Anterior cingulate cortex (tissue), 58 donors: ENCODE data around the gene KCNG2.

Experiments
- DNase-seq, 58 donors: peaks; one replicate each; lab custom pipeline; 2025; lab: John Stamatoyannopoulos, UW

KCNG2 gene

DNA sequence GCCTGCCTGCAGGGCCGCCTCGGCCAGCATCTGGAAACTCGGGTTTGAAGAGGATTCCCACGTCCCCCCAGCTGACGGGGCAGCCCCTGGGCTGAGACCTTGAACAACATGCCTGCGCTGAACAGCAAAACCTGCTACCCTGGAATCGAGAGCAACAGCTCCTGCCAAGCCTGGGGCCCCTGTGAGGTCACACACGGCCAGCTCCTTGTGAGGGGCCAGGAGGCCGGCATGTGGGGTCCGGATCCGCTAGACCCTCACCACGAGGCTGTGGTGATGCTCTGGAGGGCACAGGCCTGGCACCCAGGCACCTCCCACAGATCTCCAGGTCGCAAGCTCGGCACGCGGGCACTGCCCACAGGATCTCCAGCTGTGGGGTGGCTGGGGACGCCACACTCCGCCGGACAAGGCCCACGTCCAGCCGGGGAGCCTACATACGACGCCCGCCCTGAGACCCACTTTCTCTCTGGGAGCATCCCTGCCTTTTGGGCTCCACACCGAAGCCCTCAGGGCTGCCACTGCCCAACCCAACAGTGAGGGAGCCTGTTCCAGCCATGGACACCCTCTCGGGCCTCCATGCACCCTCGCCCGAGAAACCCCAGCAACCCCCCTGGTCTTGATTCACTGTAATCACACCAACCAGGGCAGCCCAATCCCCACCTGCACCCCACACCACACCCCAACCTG, 119.6 kb downstream of the KCNG2 start:
- no peak for DNase-seq

DNA sequence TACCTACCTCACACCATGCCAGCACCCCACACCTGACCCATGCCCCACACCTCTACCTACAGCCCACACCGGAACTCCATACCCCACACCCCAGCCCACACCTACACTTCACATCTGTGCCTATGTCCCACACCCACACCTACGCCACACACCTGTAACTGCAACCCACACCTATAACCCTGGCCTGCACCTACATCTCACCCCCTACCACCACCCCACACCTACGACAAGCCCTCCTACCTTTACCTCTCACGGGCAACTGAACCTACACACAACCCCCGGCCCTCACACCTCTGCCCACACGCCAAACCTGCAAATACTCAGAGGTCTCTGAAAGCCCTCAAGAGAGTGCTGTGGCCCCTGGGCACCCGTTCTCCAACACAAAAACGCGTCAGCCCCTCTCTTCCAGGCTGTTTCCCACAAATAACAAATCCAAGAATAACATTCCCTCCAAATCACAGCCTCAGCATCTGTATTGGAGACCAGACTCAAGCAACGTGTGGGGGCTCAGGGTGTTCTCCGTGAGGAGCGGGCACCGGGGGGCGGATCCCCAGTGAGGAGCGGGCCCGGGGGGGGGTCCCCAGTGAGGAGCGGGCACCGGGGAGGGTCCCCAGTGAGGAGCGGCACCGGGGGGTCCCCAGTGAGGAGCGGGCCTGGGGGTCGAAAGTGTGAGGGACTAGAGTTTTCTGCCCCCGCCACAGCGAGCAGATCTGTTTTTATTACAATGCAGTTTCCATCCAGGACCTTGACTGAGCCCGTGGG, 120.3 kb downstream of the KCNG2 start:
- DNase-seq: no peak

DNA sequence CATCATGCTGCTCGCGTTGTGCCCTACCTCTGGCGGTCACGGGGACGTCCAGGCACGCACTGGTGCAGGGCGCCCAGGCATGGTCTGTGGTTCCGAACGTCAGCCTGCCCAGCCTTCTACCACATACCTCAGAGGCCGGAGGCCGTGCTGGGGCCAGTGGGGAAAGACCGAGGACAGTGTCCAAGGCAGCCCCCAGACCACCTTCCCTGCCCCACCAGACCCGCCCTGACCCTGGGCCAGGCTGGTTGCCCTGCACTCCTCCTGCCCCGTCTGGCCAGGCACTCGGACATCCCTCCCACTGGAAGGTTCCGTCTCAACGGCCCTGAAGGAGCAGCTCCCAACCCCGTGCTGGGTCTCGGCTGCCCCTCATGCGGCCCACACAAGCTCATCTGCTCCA, 120.9 kb downstream of the KCNG2 start:
- DNase-seq: no peak

DNA sequence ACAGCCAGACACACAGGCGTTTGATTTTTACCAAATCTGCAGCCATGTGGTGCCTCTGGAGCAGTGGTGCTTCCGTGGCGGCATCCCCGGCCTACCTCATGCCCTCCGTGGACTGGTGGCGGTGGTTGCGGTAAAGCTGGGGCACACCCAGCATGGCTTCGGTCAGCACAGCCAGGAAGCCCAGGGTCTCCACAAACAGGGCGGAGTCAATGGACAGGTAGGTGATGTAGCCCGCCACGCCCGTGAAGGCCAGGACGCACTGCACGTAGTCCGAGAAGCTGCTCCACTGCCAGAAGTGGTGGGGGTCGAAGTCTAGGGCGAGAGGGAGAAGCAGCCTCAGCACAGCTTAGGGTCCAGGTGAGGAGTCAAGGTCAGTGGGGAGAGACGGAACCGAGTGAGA, 121.4 kb downstream of the KCNG2 start:
- no peak for DNase-seq

DNA sequence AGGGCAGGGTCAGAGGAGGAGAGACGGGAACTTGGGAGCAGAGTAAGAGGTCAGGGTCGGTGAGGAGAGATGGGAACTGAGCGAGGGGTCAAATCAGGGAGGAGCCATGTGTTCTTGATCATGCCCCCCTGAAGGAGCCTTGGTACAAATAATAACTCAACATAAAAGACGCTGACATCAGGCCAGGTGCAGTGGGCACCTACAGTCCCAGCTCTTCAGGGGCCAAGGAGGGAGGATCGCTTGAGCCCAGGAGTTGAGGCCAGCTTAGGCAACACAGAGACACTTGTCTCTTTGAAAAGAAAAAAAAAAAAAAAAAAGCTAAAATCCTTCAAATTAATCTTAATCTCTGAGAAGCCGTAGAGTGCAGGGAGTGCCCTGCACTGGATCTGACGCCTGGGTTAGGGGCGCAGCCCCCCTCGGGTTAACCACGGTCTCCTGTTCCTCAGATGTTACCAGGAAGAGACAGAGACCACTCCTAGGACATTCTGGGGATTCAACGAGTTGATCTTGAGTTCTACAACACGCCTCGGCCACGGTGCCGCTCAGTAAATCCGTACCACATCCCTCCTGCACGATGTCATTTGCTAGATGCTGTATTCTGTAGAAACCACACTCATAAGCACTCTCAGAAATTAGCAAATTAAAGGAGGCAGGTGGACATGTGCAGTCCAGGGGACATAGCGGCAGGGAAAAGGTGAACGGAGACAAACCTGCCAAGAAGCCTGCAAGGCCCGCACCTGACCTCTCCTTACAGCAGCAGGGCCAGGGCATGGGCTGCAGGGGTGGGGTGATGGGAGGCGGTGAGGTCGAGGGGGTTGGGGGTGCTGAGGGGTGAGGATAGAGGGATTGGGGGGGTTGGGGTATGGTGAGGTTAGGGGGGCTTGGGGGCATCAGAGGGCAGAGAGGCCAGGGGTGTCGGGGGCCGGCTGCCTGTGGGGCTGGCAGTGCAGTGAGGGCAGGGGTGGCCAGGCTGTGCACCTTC, 124.5 kb downstream of the KCNG2 start:
- DNase-seq: no peak

DNA sequence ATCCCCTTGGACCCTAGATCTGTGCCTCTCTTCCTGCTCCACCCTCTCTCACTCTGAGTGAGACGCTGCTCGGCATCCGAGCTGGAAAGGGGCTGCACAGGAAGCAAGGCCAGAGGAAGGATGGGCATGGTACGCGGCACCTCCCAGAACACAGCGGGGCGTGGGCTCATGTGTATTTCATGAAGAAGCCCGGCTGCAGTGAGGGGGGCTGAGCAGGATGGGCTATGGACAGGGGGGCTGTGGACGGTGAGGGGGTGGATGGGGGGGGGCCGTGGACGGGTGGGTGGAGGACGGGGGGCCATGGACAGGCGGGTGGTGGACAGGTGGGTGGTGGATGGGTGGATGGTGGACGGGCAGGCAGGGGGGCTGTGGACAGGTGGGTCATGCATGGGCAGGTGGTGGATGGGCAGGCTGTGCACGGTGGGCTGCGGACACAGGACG, 125.3 kb downstream of the KCNG2 start:
- no peak for DNase-seq

DNA sequence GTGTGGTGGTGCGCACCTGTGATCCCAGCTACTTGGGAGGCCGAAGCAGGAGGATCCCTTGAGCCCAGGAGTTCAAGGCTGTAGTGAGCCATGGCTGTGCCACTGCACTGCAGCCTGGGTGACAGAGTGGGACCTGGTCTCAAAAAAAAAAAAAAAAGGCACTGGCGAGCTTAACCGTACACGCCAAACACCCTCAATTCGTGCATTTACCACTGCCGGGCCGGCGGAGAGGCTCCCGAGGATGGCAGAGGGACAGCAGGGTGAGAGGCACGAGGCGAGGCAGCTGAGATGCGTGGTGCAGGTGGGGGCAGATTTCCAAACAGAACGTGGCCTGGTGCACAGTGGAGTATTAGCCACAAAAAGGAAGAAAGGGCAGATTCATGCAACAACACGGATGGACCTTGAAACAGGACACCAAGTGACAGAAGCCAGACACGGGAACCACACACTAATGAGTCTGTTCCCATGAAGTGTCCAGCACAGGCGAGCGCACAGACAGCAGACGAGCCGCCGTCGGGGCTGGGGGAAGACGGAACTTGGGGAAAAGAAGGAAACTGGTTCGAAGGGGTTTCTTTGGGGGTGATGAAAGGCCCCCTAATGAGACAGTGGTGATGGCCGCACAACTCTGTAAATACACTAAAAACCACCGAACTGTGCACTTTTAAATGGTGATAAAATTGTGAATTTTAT, 126.3 kb downstream of the KCNG2 start:
- no peak for DNase-seq

DNA sequence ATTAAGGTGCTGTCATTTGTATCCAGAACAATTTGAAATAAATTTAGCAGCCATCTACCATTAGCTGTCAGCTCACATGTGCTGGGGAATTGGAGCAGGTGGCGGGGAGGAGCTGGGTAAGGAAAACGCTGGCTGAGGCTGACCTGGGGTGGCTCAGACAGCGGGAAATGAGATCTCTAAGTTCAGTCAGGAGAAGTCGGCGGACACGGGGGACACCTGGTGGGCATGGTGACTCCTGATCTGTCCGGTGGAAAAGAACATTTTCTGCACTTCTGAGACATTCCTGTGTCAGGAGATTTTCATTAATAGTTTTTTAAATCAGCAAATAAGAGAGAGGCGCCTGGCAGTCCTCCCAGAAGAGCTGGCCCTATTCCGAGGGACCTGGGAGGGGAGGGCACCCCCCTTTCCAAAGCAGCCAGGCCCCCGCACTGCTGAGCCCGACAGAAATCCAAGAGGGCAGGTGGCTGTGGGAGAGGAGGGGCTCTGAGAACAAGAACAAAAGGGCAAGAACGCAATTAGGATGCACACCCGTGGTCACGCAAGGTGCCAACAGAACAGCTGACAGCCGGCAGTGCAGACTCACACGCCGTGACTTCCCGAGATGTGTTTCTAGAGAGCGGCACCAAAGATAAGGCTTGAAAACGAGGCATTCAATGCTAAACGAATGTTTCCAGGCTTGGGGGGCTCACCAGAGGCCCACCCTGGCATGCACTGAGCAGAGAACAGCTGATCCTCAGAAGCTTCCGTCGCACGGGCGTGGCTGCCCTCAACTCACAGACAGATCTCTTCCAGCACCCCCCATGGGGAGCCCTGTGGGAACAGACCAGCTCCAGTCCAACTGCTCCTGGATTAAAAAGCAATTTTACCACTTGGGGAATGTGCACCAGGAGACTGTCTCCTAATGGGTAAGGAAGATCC, 127.3 kb downstream of the KCNG2 start:
- peak in 19 of 58 donors; percentile 24 to 73 (median 46) for DNase-seq

DNA sequence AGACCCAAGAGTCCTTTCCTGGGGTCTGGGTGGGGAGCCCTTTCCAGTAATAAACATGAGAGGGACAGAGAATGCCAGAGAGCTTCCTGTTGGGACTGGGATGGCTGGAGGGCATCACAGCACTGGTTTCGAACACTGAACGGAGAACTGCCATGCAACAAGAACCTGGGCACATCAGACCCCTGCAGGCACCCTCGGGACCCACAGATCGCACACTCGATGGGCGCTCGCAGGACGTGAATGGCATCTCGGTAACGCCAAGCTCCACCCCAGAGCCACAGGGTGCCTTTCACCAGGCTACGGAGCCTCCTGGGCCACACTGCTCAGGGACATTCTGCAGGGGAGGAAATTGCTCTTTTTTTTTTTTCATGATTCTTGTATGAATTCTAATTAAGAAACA, 128.6 kb downstream of the KCNG2 start:
- no peak for DNase-seq

DNA sequence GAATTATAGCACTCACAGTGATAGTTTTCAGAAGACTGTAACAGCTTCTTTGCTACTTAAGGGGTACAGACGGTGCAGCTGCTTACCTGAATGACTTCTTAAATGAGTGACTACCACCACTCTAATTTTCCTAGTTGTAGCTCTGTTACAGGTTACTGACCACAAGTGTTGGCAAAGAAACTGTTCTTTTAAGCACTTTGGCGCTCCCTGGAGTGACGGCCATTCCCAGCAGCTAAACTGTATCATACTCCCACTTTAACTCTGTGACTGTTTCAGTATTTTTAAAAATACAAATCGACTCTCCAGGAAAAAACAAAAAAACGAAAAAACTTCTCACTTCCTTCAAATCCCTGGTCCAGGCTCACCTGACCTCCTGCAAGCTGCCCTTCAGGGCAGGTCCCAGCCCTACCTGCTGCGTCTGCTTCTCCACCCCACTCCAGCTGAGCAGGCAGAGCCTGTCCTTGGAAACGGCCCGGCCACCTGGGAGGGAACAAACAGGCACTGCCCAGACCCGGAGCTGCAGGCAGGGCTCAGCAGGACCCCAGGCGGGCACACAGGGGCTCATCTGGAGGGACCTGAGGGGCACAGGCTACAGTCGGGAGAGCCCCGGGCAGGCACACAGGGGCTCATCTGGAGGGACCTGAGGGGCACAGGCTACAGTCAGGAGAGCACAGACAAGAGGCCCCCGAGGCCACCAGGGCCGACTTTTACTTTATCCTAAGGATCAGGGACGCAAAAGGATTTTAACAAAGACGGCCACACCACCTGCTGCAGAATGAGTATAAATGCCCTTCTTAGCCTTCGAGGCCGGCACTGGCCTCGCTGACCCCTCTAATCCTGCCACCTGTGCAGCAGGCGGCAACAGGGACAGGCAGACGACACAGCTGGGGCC, 129.2 kb downstream of the KCNG2 start:
- no peak for DNase-seq

DNA sequence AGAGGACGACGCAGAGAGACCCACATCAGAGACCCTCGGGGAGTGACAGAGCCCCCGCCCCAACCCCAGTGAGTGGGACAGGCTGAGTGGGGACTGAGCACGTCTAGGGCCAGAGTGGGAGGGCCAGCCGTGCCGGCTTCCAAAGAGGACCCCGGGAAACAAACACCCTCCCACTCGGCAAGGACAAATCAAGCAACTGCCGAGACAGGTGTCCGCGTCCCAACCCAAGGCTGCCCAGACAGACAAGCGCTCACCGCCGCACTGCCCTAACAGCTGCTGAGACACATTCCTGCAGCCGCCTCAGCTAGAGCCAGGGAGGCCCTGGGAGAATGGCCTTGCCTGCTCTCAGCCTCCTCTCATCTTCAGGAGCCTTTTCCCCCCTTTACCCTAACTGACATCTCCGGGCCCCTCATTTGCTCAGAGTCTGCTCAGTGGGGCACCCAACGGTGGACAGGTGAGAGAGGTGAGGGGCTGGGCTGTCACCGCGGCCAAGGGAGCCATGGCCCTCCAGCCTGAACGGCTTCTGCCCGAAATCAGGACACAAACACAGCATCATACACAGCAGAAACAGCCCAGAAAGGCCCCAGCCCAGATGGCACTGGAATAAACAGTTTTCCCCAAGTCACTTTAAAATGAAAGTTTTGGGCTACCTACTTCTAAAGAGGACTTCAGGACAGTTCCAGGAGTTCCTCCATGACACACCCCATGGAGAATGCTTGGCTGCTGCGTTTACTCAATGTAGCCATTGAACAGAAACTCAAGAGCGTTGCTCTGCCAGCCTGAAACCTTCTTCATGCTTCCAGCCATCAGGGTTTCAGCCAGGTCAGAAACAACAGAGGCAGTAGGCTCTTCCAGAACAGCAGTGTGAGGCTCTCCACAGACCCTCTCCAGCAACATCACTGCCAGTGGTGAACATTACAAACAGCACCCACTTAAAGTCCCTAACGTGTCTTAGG, 130.1 kb downstream of the KCNG2 start:
- no peak for DNase-seq

DNA sequence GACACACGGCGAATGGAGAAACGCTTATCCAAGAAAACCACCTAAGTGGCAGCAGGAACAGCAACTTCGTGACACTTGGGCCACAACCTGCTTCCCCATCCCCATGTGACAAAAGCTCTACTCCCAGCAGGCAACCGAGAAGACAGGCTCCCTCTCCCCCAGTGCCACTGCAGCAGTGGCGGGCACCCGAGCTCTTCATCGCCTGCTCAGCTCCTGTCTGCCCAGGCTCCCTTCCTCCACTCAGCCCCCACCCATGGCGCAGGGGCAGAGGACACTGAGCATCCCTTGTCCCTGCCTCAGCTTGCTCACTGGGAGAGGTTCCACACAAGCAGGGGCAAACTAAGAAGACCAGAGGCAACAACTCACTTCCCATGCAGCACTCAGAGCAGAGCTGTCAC, 130.8 kb downstream of the KCNG2 start:
- DNase-seq: no peak

DNA sequence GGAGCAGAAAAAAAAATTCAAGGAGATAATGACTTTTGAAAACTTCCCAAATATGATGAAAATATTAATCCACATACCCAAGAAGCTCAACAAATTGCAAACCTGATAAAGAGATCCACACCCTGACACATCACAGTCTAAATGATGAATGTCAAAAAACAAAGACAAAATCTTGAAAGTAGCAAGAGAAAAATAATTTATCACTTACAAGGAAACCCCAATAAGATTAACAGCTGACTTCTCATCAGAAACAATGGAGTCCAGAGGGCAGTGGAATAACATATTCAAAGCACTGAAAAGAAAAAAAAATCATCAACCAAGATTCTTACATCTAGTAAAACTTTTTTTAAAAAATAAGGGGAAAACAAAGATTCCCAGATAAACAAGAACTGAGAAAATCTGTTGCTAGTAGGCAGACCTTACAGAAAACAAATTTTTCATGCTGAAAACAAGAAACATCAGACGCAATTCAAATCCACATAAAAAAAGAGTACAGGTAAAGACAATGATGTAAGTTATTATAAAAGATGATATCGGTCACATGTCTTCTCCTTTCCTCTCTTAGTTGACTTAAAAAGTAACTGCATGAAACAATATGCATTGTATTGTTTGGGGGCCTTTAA, 132.4 kb downstream of the KCNG2 start:
- DNase-seq: no peak

DNA sequence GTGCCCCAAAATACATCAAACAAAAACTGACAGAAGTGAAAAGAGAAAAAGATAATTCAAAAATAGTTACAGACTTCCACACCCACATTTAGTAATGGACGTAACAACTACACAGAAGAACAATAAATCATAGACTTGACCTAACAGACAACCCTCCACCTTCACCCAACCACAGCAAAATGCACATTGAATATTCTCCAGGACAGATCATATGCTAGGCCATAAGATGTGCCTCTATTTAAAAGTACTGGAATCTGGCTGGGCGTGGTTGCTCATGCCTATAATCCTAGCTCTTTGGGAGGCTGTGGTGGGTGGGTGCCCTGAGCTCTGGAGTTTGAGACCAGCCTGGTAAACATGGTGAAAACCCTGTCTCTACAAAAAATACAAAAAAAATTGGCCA, 133.7 kb downstream of the KCNG2 start:
- DNase-seq: no peak

DNA sequence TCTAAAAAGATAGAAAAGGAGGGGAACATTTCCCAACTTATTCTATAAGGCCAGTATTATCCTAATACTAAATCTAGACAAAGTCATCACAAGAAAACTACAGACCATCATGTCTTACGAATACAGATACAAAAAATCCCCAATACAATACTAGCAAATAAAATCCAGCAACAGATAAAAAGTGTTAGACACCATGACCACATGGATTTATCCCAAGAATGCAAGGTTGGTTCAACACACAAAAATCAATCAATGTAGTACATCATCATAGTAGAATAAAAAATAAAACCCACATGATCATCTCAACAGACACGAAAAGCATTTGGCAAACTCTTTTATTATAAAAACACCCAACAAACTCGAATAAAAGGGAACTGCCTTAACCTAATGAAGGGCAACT, 135.2 kb downstream of the KCNG2 start:
- DNase-seq: no peak

DNA sequence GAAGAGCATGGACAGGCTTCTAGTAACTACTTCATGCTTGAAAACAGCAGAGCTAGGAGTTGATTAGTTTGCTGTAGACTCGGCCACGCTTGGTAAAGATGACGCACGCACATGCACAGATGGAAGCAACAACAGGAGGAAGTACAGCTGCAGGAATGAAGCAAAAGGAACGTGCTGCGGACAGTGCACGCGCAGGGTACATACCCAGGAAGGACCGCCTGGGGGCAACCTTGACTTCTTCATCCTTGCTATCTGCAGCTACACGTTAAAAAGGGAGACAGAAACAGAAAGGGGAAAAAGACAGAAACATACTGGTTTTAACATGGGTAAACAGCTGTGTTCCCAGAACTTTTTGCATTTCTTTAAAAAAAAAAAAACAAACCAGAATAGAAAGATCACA, 136.0 kb downstream of the KCNG2 start:
- DNase-seq: peak in 1 of 58 donors; percentile 22
